ENCODE results near the gene SGMS1.

DNA sequence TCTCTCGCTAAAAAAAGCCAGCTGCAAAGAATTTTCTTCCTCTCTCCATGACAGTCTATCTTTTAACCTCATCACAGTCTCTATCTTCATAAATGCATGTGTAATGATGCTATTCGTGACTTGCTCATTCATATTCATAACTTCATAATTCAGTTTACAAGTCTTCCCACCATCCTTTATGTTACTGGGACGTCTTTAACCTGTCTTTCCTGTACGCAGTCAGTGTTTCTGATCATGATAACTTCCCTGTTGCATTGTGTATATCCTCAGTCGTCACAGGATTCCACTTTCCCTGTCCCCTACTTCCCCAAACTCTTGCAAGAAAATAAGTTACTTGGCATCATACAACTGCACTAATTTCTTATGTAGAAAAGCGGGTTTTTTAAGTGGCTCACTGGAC lies 206.9 kb downstream of the SGMS1 start:
- TF ChIP-seq CTCF (IDR thresholded peaks at IDR 0.05), result no peak
- no peak for TF ChIP-seq POLR2A (IDR thresholded peaks at IDR 0.05)

Data from vagina (tissue), 2 donors.